GM20431 (cell line): ENCODE data around the gene MAZ.

Source experiments
- in situ Hi-C: fragments of 300-500 bp; cut with MseI, MboI; formaldehyde crosslinking; loops from one replicate; pipeline ENCODE4 v1.15.0; 2020; ENCODE audit warnings: low sequenced_read_pairs; ENCODE audit not compliant: unreplicated experiment

Gene MAZ

DNA sequence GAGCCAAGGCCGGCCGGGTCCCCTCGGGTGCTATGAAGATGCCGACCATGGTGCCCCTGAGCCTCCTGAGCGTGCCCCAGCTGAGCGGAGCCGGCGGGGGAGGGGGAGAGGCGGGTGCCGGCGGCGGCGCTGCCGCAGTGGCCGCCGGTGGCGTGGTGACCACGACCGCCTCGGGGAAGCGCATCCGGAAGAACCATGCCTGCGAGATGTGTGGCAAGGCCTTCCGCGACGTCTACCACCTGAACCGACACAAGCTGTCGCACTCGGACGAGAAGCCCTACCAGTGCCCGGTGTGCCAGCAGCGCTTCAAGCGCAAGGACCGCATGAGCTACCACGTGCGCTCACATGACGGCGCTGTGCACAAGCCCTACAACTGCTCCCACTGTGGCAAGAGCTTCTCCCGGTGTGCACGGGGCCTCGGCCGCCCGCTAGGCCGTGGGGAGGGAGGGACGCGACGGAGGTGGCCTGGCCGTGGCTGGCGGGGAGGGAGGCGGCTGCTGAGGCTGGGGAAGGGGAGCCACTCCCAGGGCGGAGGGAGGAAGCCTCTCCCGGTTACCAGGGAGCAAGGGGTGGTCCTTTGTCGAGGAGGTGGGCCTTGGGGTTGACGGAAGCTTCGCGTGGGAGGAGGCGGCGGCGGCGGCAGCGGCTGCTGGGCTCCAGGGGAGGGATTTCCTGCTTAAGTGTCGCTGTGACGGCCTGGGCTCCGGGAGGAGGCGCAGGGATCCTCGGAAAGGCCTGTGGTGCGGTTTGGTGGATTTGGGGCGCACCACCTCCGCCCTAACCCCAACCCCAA is 1.3 kb downstream of the MAZ start:
- in situ Hi-C loops, result no loop called here

DNA sequence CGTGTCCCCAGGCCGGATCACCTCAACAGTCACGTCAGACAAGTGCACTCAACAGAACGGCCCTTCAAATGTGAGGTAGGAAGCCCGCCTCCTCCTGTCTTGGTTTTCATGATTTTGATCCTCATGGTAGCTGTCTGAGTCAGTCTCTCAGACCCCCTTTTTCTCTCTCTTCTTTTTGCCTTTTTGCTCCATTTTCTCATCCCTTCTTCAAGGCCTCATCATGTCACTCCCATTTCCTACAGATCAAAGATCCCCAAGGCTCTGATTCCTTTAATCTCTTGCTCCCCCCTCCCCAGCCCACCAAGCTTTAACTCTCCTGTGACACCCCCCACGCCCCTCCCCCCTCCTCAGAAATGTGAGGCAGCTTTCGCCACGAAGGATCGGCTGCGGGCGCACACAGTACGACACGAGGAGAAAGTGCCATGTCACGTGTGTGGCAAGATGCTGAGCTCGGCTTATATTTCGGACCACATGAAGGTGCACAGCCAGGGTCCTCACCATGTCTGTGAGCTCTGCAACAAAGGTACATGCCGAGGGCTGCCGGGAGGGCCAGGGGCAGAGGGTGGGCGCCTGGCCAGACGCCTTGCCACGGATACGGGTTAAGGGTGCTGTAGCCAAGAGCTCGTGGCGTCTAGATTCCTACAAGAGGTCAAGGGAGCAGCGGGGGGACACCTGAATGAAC is 2.0 kb downstream of the MAZ start:
- in situ Hi-C loops, result no loop called here

DNA sequence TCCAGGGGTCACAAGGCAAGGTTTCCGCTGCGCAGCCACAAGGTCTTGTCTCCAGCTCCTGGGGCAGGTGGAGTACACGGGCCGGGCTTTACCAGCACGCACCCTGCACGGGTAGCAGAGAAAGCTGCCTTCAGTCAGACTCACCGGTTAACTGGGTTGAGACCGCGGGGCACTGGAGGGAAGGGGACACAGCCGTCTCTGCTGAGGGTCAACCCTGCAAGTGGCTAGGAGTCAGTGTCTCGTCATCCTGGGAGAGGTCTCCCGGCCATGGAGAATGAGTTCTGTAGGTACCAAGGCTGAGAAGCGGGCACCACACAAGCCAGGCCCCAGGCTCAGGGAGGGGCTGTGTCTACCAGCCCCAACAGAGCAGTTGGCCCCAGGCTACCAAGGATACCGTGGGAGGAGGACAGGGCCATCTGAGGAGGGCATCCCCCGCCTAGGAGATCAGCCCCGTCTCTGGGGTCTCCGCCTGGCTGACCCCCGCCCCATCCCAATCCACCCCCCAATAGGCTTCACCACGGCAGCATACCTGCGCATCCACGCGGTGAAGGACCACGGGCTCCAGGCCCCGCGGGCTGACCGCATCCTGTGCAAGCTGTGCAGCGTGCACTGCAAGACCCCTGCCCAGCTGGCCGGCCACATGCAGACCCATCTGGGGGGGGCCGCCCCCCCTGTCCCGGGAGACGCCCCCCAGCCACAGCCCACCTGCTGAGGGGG is 2.9 kb downstream of the MAZ start:
- in situ Hi-C loops, result no loop called here

DNA sequence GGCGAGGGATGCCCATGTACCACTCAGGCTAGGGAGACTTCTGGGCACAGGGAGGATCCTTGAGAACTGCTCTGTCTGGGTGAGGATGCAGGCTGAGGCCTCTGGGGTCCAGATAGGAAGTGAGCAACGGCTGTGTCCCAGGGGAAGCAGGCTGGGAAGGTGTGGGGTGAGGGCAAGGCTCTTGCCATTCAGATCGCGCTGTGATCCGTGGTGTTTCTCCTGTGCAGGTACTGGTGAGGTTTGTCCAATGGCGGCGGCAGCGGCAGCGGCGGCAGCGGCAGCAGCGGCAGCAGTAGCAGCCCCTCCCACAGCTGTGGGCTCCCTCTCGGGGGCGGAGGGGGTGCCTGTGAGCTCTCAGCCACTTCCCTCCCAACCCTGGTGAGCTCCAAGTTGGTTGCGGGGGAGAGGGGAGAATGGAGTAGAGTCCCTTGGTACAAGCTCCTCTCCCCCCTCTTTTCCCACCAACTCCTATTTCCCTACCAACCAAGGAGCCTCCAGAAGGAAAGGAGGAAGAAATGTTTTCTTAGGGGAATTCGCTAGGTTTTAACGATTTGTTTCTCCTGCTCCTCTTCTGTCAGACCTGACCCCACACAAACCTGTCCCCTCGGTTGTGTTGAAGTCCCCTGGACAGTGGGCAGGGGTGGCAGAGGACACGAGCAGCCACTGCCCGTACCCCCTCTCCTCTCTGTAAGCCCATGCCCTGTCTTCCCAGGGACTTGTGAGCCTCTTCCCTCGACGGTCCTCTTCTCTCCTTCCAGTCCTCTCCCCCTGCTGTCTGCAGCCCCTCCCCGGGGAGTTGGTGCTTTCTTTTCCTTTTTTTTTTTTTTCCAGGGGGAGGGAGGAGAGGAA is 3.7 kb downstream of the MAZ start:
- in situ Hi-C loops, result loop anchor here (10.0 kb wide), 1 partner anchor 65 kb away; no protein-coding TSS in a partner anchor

DNA sequence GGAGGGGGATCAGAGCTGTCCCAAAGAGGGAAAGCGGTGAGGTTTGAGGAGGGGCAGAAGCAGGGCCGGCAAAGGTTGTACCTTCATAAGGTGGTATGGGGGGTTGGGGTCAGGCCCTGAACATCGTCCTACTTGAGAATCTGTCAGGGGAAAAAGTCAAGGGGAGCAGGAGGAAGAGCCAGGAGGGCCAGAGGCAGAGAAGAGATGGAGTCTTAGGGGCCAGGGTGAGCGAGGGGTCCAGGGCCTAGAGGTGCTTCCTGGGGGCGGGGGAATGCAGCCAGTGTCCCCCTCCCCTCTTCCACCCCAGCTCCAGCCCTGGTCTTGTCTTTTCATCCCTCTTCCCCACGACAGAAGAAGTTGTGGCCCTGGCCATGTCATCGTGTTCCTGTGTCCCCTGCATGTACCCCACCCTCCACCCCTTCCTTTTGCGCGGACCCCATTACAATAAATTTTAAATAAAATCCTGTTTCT is 4.4 kb downstream of the MAZ start:
- in situ Hi-C loops, result loop anchor here (10.0 kb wide), 1 partner anchor 64 kb away; no protein-coding TSS in a partner anchor

DNA sequence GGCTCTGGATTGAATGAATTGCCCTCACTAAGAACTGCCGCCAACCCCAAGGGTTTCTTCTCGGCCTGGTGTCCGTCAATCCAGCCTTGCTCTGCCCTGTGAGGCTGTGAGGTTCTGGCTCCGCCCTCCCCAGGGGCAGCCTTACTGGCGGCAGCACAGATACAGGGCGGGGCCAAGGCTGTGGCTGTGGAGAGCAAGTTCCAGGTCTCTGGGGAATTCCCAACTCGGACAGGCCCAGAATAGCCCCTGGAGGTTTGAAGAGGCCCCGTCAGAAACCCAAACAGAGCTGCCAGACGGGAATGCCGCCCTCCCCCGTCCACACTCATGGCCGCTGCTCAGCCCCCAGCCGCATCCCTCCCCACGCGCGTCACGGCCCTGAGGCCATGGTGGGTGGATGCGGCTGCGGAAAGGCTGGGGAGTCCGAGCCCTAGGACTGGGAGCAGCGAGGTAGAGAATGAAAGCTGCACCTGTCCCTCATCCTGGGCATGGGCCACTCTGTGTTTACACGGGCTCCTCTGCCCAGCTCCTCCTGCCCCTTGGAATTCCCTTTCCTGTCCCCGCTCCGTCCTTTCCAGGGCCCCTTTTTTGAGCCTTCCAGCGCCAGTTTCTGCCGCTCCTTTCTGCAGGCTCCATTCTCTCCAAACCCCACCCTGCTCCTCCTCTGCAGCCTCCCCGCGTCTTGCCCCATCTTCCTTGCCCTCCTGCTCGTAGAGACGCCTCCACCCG is 5.0 kb downstream of the MAZ start:
- in situ Hi-C loops, result loop anchor here (10.0 kb wide), 1 partner anchor 63 kb away; no protein-coding TSS in a partner anchor

DNA sequence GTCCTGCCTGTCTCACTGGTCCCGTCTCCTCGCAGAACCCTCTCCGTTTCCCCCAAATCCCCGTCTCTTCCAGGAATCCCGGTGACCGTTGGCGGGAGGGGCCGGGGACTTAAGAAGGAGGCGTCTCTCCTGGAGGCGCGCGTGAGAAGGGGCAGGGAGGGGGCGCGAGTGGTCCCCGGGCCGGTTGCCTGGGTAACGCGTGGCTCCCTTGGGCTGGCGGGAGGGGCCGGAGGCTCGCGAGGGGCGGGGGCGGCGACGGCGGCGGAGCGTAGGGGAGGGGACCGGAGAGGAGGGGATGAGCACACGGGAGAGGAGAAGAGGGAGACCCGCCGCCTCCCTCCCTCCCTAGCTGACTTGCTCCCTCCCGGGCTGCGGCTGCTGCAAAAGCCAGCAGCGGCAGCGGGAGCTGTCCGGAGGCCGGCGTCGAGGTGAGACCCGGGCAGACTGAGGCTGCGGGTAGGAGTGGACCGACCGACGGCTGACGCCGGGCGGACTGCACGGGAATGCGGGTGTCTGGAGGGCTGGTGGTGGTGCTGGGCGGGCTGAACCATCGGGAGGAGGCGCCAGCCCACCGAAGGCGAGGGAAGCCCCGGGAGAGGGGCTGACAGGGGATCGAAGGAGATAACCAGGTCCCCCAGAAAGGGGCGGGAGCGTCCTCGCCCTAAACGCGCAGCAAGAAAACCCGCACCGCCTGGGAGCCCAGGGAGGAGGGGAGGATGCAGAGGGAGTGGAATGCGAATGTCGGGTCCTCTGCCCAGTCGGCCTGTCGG is 5.8 kb downstream of the MAZ start, which contains the start of gene PRRT2:
PRRT2 (plus strand) TSS at position 298 of the 770 bp plus-strand sequence. CDS start 862 bp downstream, outside the sequence.
- in situ Hi-C loops, result loop anchor here (10.0 kb wide), 1 partner anchor 63 kb away; no protein-coding TSS in a partner anchor

DNA sequence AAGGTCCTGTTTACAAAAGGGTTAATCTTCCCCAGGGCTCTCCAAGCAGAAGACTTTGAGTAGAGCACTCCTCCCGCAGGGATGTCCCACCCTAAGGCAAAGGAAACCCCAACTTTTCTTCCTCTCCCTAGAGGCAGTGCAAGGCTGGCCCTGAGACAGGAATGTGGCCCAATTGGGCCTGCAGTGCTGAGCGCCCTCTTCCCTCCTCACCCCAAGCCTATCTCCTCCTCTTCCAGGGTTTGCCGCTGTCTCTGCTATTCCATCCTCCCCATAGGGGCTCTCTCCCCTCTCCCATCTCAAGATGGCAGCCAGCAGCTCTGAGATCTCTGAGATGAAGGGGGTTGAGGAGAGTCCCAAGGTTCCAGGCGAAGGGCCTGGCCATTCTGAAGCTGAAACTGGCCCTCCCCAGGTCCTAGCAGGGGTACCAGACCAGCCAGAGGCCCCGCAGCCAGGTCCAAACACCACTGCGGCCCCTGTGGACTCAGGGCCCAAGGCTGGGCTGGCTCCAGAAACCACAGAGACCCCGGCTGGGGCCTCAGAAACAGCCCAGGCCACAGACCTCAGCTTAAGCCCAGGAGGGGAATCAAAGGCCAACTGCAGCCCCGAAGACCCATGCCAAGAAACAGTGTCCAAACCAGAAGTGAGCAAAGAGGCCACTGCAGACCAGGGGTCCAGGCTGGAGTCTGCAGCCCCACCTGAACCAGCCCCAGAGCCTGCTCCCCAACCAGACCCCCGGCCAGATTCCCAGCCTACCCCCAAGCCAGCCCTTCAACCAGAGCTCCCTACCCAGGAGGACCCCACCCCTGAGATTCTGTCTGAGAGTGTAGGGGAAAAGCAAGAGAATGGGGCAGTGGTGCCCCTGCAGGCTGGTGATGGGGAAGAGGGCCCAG is 6.7 kb downstream of the MAZ start:
- in situ Hi-C loops, result loop anchor here (10.0 kb wide), 1 partner anchor 62 kb away; no protein-coding TSS in a partner anchor

DNA sequence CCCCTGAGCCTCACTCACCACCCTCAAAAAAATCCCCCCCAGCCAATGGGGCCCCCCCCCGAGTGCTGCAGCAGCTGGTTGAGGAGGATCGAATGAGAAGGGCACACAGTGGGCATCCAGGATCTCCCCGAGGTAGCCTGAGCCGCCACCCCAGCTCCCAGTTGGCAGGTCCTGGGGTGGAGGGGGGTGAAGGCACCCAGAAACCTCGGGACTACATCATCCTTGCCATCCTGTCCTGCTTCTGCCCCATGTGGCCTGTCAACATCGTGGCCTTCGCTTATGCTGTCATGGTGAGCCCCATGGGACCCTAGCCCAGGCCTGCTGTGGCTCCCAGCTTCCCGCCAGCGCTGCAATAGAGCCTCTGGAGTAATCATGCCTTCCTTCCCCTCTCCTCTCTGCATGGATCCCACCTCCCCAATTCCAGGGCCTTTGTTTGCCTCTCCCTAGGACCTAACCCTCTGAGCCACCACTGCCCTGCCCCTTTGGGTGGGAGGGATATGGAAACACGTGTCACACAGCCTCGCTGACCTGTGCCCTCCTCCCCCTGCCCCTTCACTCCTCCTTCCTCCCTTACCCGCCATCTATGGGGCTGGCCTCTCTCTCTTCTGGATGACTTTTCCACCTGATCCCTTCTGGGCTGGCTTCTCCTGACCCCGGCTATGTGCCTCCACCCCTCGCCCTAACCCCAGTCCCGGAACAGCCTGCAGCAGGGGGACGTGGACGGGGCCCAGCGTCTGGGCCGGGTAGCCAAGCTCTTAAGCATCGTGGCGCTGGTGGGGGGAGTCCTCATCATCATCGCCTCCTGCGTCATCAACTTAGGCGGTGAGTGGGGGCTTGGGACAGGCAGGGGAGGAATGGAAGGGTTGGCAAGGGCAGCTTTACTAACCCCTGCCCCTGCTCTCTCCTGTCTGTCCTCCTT is 7.6 kb downstream of the MAZ start:
- in situ Hi-C loops, result loop anchor here (10.0 kb wide), 1 partner anchor 61 kb away; no protein-coding TSS in a partner anchor

DNA sequence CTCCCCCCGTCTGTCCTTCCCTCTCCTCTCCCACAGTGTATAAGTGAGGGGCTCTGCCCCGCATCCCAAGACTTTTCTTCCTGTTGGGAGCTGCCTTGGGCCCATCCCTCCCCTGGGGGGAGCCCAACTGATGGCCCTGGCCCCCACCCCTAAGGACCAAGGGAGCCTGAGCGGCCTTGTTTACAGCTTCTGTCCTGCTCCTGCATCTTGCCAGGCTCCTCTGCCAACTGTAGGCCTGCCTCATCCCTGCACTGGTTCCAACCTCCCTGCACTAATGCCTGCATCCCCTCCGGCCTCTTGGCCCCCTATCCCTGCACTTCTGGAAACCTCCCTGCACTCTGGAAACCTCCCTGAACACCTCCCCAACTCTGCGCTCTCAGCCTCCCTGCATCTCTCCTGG is 8.3 kb downstream of the MAZ start:
- in situ Hi-C loops, result loop anchor here (10.0 kb wide), 1 partner anchor 60 kb away; no protein-coding TSS in a partner anchor

DNA sequence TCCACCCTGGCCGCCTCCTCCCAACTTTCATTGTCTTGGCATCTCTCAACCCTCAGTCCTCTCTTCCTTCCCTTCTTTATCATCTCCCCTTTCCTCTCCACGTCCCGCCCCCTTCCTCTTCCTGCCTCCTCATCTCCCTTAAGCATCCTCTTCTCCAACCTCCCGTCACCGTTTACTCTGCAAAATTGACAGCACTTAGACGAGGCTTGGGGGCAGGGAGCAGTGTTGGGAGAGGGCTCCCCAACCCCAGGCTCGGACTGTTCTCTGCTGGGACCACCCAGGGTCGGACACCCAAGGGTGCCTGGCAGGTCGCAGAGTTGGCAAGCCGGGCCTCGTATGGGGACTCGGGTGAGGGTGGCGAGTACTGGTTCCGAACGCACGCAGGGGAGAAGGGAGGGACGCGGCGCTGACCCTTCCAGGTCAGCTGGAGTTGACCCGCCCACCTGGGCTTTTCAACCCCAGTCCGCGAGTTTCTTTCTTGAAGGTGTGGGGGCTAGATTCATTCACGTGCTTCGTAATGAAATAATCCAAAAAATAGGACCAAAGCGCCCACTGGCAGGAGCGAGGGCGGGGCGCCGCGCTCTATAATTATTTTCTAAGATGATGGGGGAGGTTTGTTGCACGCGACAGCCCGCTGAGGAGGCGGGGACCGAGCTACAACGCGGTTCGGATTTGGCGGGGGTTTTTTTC is 8.8 kb downstream of the MAZ start:
- in situ Hi-C loops, result loop anchor here (10.0 kb wide), 1 partner anchor 60 kb away; no protein-coding TSS in a partner anchor

DNA sequence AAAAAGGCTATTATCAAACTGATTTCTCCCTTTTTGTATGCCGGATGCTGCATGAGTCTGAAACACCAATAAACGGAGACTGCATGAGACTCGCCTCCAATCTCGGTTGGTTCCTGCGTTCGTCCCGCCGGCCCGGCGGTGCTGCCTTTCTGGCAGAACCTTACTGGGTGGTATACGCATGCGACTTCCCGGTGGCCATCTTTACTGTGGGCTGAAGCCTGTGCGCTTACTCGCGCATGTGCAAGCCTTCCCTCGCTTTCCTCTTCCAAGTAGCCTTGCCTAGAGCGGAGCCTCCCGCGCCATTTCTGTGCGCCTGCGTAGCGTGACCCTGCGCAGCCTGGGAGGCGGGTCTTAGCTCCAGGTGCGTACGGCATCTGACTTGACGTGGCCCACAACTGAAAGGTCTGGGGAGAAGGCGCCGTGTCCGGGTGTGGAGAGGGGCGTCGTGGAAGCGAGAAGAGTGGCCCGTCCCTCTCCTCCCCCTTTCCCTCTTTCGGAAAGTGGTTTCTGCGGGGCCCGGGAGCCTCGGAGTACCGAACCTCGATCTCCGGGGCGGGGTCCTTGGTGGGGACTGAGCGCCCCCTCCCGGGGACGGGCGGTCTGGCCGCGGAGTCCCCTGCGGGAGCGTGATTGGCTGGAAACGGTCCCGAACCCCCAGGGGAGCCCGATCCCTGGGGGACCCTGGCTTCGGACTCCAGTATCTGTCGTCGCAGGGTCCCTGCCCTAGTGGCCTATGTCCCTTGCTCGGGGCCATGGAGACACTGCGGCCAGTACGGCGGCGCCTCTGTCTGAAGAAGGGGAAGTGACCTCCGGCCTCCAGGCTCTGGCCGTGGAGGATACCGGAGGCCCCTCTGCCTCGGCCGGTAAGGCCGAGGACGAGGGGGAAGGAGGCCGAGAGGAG is 9.7 kb downstream of the MAZ start, which contains the start of gene PAGR1:
PAGR1 (plus strand) TSS at position 360 of the 901 bp plus-strand sequence; CDS start at position 734, 374 bp downstream.
- in situ Hi-C loops, result loop anchor here (10.0 kb wide), 1 partner anchor 59 kb away; no protein-coding TSS in a partner anchor

DNA sequence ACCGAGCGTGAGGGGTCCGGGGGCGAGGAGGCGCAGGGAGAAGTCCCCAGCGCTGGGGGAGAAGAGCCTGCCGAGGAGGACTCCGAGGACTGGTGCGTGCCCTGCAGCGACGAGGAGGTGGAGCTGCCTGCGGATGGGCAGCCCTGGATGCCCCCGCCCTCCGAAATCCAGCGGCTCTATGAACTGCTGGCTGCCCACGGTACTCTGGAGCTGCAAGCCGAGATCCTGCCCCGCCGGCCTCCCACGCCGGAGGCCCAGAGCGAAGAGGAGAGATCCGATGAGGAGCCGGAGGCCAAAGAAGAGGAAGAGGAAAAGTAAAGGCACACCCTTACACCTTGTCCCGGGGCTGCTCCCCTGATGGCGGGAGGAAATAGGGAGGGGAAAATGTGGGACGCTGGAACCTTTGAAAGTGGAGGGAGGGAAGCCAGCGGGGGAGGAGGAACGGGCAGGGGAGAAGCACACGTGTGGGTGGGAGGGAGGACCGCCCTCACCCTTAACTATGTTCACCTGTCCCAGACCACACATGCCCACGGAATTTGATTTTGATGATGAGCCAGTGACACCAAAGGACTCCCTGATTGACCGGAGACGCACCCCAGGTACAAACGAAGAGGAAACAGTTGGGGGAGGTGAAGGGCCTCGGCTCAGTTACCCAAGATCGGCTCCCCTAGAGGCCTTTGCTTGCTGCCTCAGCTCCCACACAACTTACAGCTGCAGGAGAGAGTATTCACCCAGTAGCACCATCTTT is 10.5 kb downstream of the MAZ start:
- in situ Hi-C loops, result loop anchor here (10.0 kb wide), 1 partner anchor 58 kb away; no protein-coding TSS in a partner anchor
